Measurements from ENCODE around the gene SLC17A9. TPM values are rescaled to one million over a fixed set of nuclear protein-coding genes. Genes with fewer than 3 reads are reported as not detected.

The SLC17A9 gene
- total and polyA plus RNA-seq, 2 of the 8 experiments (the other 6 are each of a cell fraction or from before 2014, with no cell fraction given) = 23.5 to 35.2 TPM

GRCh38 chr20:62998449-62998848, 45.9 kb downstream of the SLC17A9 start:
- no peak overlapping the region for H2BK12ac ChIP-seq (ENCODE audit: low read depth, low read length)
- no peak overlapping the region for H2BK5ac ChIP-seq (ENCODE audit: low read depth, low read length)
- no peak overlapping the region for H4K91ac ChIP-seq (replicated peaks; ENCODE audit: insufficient read length, low read length)
- no peaks in the 10 kb centered on the region for H3K79me2 ChIP-seq (ENCODE audit: control insufficient read depth in 1 of 2, insufficient read depth in 2 of 2, low read length in 2 of 2)
- H3K23me2 ChIP-seq (ENCODE audit: low read depth, low read length) = no peaks in the 10 kb centered on the region; the same call in 1 of the 2 replicates
- no peak overlapping the region for H4K5ac ChIP-seq (ENCODE audit: insufficient read length, low read depth, low read length)
- no peak for FAIRE-seq
- no peak overlapping the region for H3K14ac ChIP-seq (ENCODE audit: insufficient read length)
- H2BK15ac ChIP-seq (ENCODE audit: low read length) = peak overlapping the region; percentile 20; the same call in 1 of the 2 replicates
- H3K27me3 ChIP-seq (replicated peaks in 1 of 4; ENCODE audit: control insufficient read depth in 3 of 4, extremely low read depth in 1 of 4, insufficient read depth in 3 of 4, low read length in 3 of 4) = peaks cover 4 to 19% (median 18%) of the 10 kb centered on the region in 4 experiments
- no peak overlapping the region for H3K4me3 ChIP-seq (ENCODE audit: extremely low read depth in 1 of 4, insufficient read depth in 2 of 4, low read depth in 3 of 4, low read length in 4 of 4)
- no peak overlapping the region for H3K4me2 ChIP-seq (ENCODE audit: insufficient read depth in 1 of 2, low read depth in 2 of 2, low read length in 2 of 2)
- no peak overlapping the region for H3K27ac ChIP-seq (ENCODE audit: low read depth, low read length)
- H3K18ac ChIP-seq (ENCODE audit: extremely low read depth, low read length) = no peak overlapping the region
- H3K23ac ChIP-seq (ENCODE audit: insufficient read length) = no peak overlapping the region
- TF ChIP-seq ASH2L (IDR thresholded peaks at IDR 0.05; ENCODE audit: low read length) (no peak), NRF1 (IDR thresholded peaks at IDR 0.05; ENCODE audit: low read depth, low read length) (no peak), CEBPB (IDR thresholded peaks at IDR 0.05; ENCODE audit: low read depth, low read length) (no peak), ZNF274 (IDR thresholded peaks at IDR 0.05; ENCODE audit: borderline replicate concordance, extremely low read depth, low read length) (no peak)
- H4K8ac ChIP-seq (ENCODE audit: extremely low read depth, insufficient read depth, low read length) = no peak overlapping the region
- ChIA-PET POLR2A (ENCODE audit: partially characterized antibody) (interaction anchor here (1.7 kb wide), 1 partner anchor 62 kb away, joined by 6 read pairs; no protein-coding TSS in a partner anchor), CTCF (ENCODE audit: partially characterized antibody) (interaction anchor here (2.3 kb wide), 1 partner anchor 11 kb away, joined by 6 read pairs; no protein-coding TSS in a partner anchor)
- no peak overlapping the region for H3K4ac ChIP-seq (replicated peaks; ENCODE audit: insufficient read length, low read depth, low read length)
- no peak overlapping the region for H3K56ac ChIP-seq (replicated peaks; ENCODE audit: insufficient read length, low read depth, low read length)
- H2AK5ac ChIP-seq (ENCODE audit: low read depth, low read length) = 0 out of 2 replicates have a peak overlapping the region, but pooled peaks have one; percentile 96
- peaks cover 0 to 4% of the 10 kb centered on the region in 2 experiments for H4K20me1 ChIP-seq (replicated peaks in 1 of 2; ENCODE audit: control insufficient read depth in 1 of 2, insufficient read depth in 2 of 2, low read length in 2 of 2)
- no peaks in the 10 kb centered on the region for H3K79me1 ChIP-seq (ENCODE audit: low read depth, low read length)
- no peak overlapping the region for H2AFZ ChIP-seq (ENCODE audit: low read length)
- H3K9ac ChIP-seq (replicated peaks in 1 of 4; ENCODE audit: extremely low read depth in 1 of 4, low read depth in 3 of 4, low read length in 3 of 4) = no peak overlapping the region
- no peak for DNase-seq (ENCODE audit: low read depth in 1 of 2, low spot score in 2 of 2)
- H2BK120ac ChIP-seq (replicated peaks; ENCODE audit: low read depth, low read length) = no peak overlapping the region
- H3K9me3 ChIP-seq (ENCODE audit: insufficient read depth in 2 of 2, low read depth in 1 of 2, low read length in 1 of 2) = no peaks in the 10 kb centered on the region
- H3K4me1 ChIP-seq (replicated peaks in 1 of 4; ENCODE audit: control insufficient read depth in 3 of 4, insufficient read depth in 4 of 4, low read length in 3 of 4) = peaks cover 0 to 14% (median 8%) of the 10 kb centered on the region in 4 experiments; a peak in 6 of 7 replicates
- H2BK20ac ChIP-seq (ENCODE audit: low read length) = 0 out of 2 replicates have a peak overlapping the region, but pooled peaks have one; percentile 5
- no peaks in the 10 kb centered on the region for H3K36me3 ChIP-seq (ENCODE audit: control insufficient read depth in 2 of 4, insufficient read depth in 4 of 4, low read length in 3 of 4)
- WGBS, 2 experiments (ENCODE audit: extremely low coverage in 1 of 2, insufficient coverage in 1 of 2, insufficient read length in 1 of 2, insufficient replicate concordance in 2 of 2, low coverage in 1 of 2, low lambda C conversion rate in 2 of 2, missing lambda C conversion rate in 1 of 2) = 82% methylated on average over 5 of the region's 5 CpGs; no CpG with 5 or more reads in 1 of the 2 experiments

Measured in H1 (cell line).